ENCODE data around the gene IQSEC3.

The IQSEC3 gene

GRCh38 chr12:220946-221550, 154.5 kb downstream of the IQSEC3 start:
- TF ChIP-seq CTCF (IDR thresholded peaks at IDR 0.05; ENCODE audit: low read length, missing control alignments) = no peak
- DNase-seq (ENCODE audit: low read depth) = no peak
- H3K4me3 ChIP-seq (replicated peaks; ENCODE audit: low read depth, low read length) = no peak overlapping the region

GRCh38 chr12:221736-222135, 155.2 kb downstream of the IQSEC3 start:
- no peak for TF ChIP-seq CTCF (IDR thresholded peaks at IDR 0.05; ENCODE audit: low read length, missing control alignments)
- DNase-seq (ENCODE audit: low read depth) = no peak
- no peak overlapping the region for H3K4me3 ChIP-seq (replicated peaks; ENCODE audit: low read depth, low read length)

GRCh38 chr12:223841-224240, 157.3 kb downstream of the IQSEC3 start:
- no peak for TF ChIP-seq CTCF (IDR thresholded peaks at IDR 0.05; ENCODE audit: low read length, missing control alignments)
- H3K4me3 ChIP-seq (replicated peaks; ENCODE audit: low read depth, low read length) = no peak overlapping the region
- DNase-seq (ENCODE audit: low read depth) = no peak

GRCh38 chr12:224330-224729, 157.8 kb downstream of the IQSEC3 start:
- no peak overlapping the region for H3K4me3 ChIP-seq (replicated peaks; ENCODE audit: low read depth, low read length)
- no peak for TF ChIP-seq CTCF (IDR thresholded peaks at IDR 0.05; ENCODE audit: low read length, missing control alignments)
- no peak for DNase-seq (ENCODE audit: low read depth)

- DNase-seq (ENCODE audit: low read depth) = no peak
- TF ChIP-seq CTCF (IDR thresholded peaks at IDR 0.05; ENCODE audit: low read length, missing control alignments) = no peak
- no peak overlapping the region for H3K4me3 ChIP-seq (replicated peaks; ENCODE audit: low read depth, low read length)
Measured at GRCh38 chr12:225012-225411, 158.4 kb downstream of the IQSEC3 start.

GRCh38 chr12:226401-226800, 159.8 kb downstream of the IQSEC3 start:
- H3K4me3 ChIP-seq (replicated peaks; ENCODE audit: low read depth, low read length) = no peak overlapping the region
- no peak for DNase-seq (ENCODE audit: low read depth)
- no peak for TF ChIP-seq CTCF (IDR thresholded peaks at IDR 0.05; ENCODE audit: low read length, missing control alignments)

GRCh38 chr12:227286-227915, 160.8 kb downstream of the IQSEC3 start:
- no peak for TF ChIP-seq CTCF (IDR thresholded peaks at IDR 0.05; ENCODE audit: low read length, missing control alignments)
- no peak for DNase-seq (ENCODE audit: low read depth)
- H3K4me3 ChIP-seq (replicated peaks; ENCODE audit: low read depth, low read length) = no peak overlapping the region
